GM23338 (cell line): ENCODE data around the gene BMPER. TPM values are rescaled to one million over a fixed set of nuclear protein-coding genes. Genes with fewer than 3 reads are reported as not detected.

ENCODE experiments used
- ATAC-seq: fragments of 200-7000 bp; cut with Tn5 transposase; 3 replicates; pipeline ENCODE4 v1.9.1; 2020
- DNase-seq: peaks from one replicate; pipeline ENCODE4 v3.0.0-alpha.2; 2015; ENCODE audit warnings: low spot score
- H2AFZ ChIP-seq: fragments of 200-600 bp; sonication (generic); 2 replicates; pipeline ENCODE4 v1.8.0; 2016; ENCODE audit warnings: antibody characterized with exemption, mild to moderate bottlenecking, moderate library complexity
- H3F3A ChIP-seq: fragments of 200-600 bp; sonication (generic); replicated peaks from 2 replicates; pipeline ENCODE4 v1.8.0; 2017; ENCODE audit warnings: antibody characterized with exemption, mixed run types, low read depth
- H3K27ac ChIP-seq: fragments of 200-600 bp; sonication (generic); 2 replicates; pipeline ENCODE4 v1.6.1; 2016; ENCODE audit warnings: low read depth
- H3K27me3 ChIP-seq: fragments of 200-600 bp; sonication (generic); 2 replicates; pipeline ENCODE4 v1.8.0; 2016; ENCODE audit warnings: mild to moderate bottlenecking, mixed run types, moderate library complexity; ENCODE audit not compliant: insufficient read depth
- H3K36me3 ChIP-seq: fragments of 200-600 bp; sonication (generic); 2 replicates; pipeline ENCODE4 v1.8.0; 2016; ENCODE audit warnings: mild to moderate bottlenecking; ENCODE audit not compliant: insufficient read depth
- H3K4me1 ChIP-seq: fragments of 200-600 bp; sonication (generic); 2 replicates; pipeline ENCODE4 v1.8.0; 2016; ENCODE audit warnings: mild to moderate bottlenecking, moderate library complexity; ENCODE audit not compliant: insufficient read depth
- H3K4me2 ChIP-seq: fragments of 200-600 bp; sonication (generic); 2 replicates; pipeline ENCODE4 v1.7.1; 2017; ENCODE audit warnings: mixed run types
- H3K4me3 ChIP-seq: fragments of 200-600 bp; sonication (generic); 2 replicates; pipeline ENCODE4 v1.6.1; 2016; ENCODE audit warnings: mixed run types
- H3K79me2 ChIP-seq: fragments of 200-600 bp; sonication (generic); replicated peaks from 2 replicates; pipeline ENCODE4 v1.8.0; 2017; ENCODE audit warnings: mild to moderate bottlenecking; ENCODE audit not compliant: insufficient read depth
- H3K9me2 ChIP-seq: fragments of 200-600 bp; sonication (generic); 2 replicates; pipeline ENCODE4 v1.8.0; 2017; ENCODE audit not compliant: insufficient read depth
- H4K20me1 ChIP-seq: fragments of 200-600 bp; sonication (generic); replicated peaks from 2 replicates; pipeline ENCODE4 v1.8.0; 2017; ENCODE audit warnings: mild to moderate bottlenecking; ENCODE audit not compliant: insufficient read depth
- H3K27ac Mint-ChIP-seq: 2 replicates; pipeline ENCODE4 v1.8.0; 2020; ENCODE audit warnings: inconsistent platforms, mild to moderate bottlenecking, moderate library complexity, mixed read lengths
- H3K27me3 Mint-ChIP-seq: 3 replicates; pipeline ENCODE4 v1.8.0; 2022; ENCODE audit warnings: low read depth, mild to moderate bottlenecking, moderate library complexity, mixed read lengths, inconsistent platforms; ENCODE audit not compliant: insufficient read depth, poor library complexity
- H3K36me3 Mint-ChIP-seq: 3 replicates; pipeline ENCODE4 v1.8.0; 2021; ENCODE audit warnings: low read depth, mild to moderate bottlenecking, inconsistent platforms, moderate library complexity, mixed read lengths
- H3K4me1 Mint-ChIP-seq: 3 replicates; pipeline ENCODE4 v1.8.0; 2020; ENCODE audit warnings: mild to moderate bottlenecking, inconsistent platforms, mixed read lengths
- H3K4me3 Mint-ChIP-seq: 3 replicates; pipeline ENCODE4 v1.8.0; 2021; ENCODE audit warnings: moderate library complexity, mild to moderate bottlenecking, inconsistent platforms, mixed read lengths
- H3K9me3 Mint-ChIP-seq: 3 replicates; pipeline ENCODE4 v1.8.0; 2020; ENCODE audit warnings: moderate library complexity, mild to moderate bottlenecking, inconsistent platforms, mixed read lengths
- CREB1 ChIP-seq: fragments of 250-450 bp; sonication (Bioruptor Pico); IDR thresholded peaks from 2 replicates; pipeline ENCODE4 v1.5.0; 2020; ENCODE audit warnings: low read depth, mild to moderate bottlenecking, moderate library complexity
- EZH2 ChIP-seq: fragments of 200-600 bp; sonication (generic); IDR thresholded peaks from one replicate; pipeline ENCODE4 v1.8.0; 2017; ENCODE audit warnings: antibody characterized with exemption, mild to moderate bottlenecking, low read depth; ENCODE audit not compliant: unreplicated experiment
- EZH2phosphoT487 ChIP-seq: fragments of 200-600 bp; sonication (generic); IDR thresholded peaks from one replicate; pipeline ENCODE4 v1.8.1; 2018; ENCODE audit warnings: antibody characterized with exemption; ENCODE audit not compliant: unreplicated experiment
- NANOG ChIP-seq: IDR thresholded peaks from 2 replicates; pipeline ENCODE4 v1.6.1; 2016; ENCODE audit warnings: antibody characterized with exemption, borderline replicate concordance
- POLR2AphosphoS5 ChIP-seq: IDR thresholded peaks from 2 replicates; pipeline ENCODE4 v1.6.1; 2016; ENCODE audit warnings: antibody characterized with exemption, low read depth
- STAT1 ChIP-seq: IDR thresholded peaks from one replicate; pipeline ENCODE4 v1.6.1; 2016; ENCODE audit warnings: antibody characterized with exemption; ENCODE audit not compliant: unreplicated experiment
- ZNF331 ChIP-seq: fragments of 250-450 bp; sonication (Bioruptor Pico); IDR thresholded peaks from 2 replicates; pipeline ENCODE4 v1.5.0; 2020; ENCODE audit warnings: low read depth, mild to moderate bottlenecking, moderate library complexity
- polyA plus RNA-seq: library from polyadenylated mRNA; unstranded; fragments of >200 nt; fragmentation: Nextera tagmentation; extraction: Ambion mirVana; gene quantifications from 2 replicates; pipeline ENCODE4 v1.2.1, GENCODE V29; 2016
- total RNA-seq: library from RNA; depleted of rRNA; stranded (reverse); fragments of >200 nt; shearing (Covaris generic); gene quantifications from 2 replicates; pipeline ENCODE4 v1.2.3, GENCODE V29; 2014
- TF ChIP-seq, protein P1 (sequence below): fragments of 250-450 bp; sonication (Bioruptor Pico); IDR thresholded peaks from 2 replicates; pipeline ENCODE4 v1.5.0; 2020; ENCODE audit warnings: mild to moderate bottlenecking, moderate library complexity
- TF ChIP-seq, protein P2 (sequence below): IDR thresholded peaks from 2 replicates; pipeline ENCODE4 v1.6.1; 2016; ENCODE audit warnings: antibody characterized with exemption

Gene BMPER
- total and polyA plus RNA-seq, 2 experiments from 2014 or later: 0.53 to 1.4 TPM

DNA sequence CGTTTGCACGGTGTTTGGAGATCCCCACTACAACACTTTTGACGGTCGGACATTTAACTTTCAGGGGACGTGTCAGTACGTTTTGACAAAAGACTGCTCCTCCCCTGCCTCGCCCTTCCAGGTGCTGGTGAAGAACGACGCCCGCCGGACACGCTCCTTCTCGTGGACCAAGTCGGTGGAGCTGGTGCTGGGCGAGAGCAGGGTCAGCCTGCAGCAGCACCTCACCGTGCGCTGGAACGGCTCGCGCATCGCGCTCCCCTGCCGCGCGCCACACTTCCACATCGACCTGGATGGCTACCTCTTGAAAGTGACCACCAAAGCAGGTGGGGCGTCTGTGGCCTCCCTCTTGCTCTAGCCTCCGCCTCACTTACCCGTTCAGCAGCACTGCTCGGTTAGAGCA is 173.5 kb downstream of the BMPER start (continued):
- TF ChIP-seq, protein P1, sequence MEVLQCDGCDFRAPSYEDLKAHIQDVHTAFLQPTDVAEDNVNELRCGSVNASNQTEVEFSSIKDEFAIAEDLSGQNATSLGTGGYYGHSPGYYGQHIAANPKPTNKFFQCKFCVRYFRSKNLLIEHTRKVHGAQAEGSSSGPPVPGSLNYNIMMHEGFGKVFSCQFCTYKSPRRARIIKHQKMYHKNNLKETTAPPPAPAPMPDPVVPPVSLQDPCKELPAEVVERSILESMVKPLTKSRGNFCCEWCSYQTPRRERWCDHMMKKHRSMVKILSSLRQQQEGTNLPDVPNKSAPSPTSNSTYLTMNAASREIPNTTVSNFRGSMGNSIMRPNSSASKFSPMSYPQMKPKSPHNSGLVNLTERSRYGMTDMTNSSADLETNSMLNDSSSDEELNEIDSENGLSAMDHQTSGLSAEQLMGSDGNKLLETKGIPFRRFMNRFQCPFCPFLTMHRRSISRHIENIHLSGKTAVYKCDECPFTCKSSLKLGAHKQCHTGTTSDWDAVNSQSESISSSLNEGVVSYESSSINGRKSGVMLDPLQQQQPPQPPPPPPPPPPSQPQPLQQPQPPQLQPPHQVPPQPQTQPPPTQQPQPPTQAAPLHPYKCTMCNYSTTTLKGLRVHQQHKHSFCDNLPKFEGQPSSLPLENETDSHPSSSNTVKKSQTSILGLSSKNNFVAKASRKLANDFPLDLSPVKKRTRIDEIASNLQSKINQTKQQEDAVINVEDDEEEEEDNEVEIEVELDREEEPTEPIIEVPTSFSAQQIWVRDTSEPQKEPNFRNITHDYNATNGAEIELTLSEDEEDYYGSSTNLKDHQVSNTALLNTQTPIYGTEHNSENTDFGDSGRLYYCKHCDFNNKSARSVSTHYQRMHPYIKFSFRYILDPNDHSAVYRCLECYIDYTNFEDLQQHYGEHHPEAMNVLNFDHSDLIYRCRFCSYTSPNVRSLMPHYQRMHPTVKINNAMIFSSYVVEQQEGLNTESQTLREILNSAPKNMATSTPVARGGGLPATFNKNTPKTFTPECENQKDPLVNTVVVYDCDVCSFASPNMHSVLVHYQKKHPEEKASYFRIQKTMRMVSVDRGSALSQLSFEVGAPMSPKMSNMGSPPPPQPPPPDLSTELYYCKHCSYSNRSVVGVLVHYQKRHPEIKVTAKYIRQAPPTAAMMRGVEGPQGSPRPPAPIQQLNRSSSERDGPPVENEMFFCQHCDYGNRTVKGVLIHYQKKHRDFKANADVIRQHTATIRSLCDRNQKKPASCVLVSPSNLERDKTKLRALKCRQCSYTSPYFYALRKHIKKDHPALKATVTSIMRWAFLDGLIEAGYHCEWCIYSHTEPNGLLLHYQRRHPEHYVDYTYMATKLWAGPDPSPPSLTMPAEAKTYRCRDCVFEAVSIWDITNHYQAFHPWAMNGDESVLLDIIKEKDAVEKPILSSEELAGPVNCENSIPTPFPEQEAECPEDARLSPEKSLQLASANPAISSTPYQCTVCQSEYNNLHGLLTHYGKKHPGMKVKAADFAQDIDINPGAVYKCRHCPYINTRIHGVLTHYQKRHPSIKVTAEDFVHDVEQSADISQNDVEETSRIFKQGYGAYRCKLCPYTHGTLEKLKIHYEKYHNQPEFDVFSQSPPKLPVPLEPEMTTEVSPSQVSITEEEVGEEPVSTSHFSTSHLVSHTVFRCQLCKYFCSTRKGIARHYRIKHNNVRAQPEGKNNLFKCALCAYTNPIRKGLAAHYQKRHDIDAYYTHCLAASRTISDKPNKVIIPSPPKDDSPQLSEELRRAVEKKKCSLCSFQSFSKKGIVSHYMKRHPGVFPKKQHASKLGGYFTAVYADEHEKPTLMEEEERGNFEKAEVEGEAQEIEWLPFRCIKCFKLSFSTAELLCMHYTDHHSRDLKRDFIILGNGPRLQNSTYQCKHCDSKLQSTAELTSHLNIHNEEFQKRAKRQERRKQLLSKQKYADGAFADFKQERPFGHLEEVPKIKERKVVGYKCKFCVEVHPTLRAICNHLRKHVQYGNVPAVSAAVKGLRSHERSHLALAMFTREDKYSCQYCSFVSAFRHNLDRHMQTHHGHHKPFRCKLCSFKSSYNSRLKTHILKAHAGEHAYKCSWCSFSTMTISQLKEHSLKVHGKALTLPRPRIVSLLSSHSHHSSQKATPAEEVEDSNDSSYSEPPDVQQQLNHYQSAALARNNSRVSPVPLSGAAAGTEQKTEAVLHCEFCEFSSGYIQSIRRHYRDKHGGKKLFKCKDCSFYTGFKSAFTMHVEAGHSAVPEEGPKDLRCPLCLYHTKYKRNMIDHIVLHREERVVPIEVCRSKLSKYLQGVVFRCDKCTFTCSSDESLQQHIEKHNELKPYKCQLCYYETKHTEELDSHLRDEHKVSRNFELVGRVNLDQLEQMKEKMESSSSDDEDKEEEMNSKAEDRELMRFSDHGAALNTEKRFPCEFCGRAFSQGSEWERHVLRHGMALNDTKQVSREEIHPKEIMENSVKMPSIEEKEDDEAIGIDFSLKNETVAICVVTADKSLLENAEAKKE: no peak
- TF ChIP-seq POLR2AphosphoS5 (no peak), ZNF331 (CRISPR knock-in tag) (no peak), EZH2phosphoT487 (no peak), STAT1 (no peak), CREB1 (no peak), EZH2 (no peak), NANOG (no peak)
- TF ChIP-seq, protein P2, sequence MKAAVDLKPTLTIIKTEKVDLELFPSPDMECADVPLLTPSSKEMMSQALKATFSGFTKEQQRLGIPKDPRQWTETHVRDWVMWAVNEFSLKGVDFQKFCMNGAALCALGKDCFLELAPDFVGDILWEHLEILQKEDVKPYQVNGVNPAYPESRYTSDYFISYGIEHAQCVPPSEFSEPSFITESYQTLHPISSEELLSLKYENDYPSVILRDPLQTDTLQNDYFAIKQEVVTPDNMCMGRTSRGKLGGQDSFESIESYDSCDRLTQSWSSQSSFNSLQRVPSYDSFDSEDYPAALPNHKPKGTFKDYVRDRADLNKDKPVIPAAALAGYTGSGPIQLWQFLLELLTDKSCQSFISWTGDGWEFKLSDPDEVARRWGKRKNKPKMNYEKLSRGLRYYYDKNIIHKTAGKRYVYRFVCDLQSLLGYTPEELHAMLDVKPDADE: no peak

DNA sequence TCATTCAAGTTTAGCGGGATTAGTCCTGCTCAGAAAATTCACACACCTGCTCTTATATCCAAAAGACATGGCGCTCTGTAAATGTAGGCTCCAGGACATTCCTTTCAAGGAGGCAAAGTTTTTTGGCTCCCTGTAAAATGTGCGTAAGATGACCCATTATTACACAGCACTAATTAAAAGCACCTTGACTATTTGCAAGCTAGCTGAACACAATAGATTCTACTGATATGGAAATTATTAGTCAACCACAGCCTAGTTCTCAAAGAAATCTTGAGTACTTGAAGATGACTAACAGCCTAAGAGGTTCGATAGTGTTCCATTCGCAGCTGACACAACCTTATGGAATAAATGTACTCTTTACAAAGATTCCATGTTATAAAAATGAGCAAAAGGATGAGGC is 175.2 kb downstream of the BMPER start:
- Mint-ChIP-seq H3K4me1 (peaks cover 11% of the 10 kb centered on the region), H3K27me3 (no peaks in the 10 kb centered on the region), H3K27ac (no peak overlapping the region), H3K36me3 (no peaks in the 10 kb centered on the region), H3K9me3 (no peaks in the 10 kb centered on the region), H3K4me3 (no peak overlapping the region)
- Histone ChIP-seq H3K4me2 (no peak overlapping the region), H2AFZ (no peak overlapping the region), H3K36me3 (no peaks in the 10 kb centered on the region), H3K79me2 (no peaks in the 10 kb centered on the region), H3K4me1 (peaks cover 6% of the 10 kb centered on the region), H3K27ac (no peak overlapping the region), H4K20me1 (no peaks in the 10 kb centered on the region), H3F3A (no peaks in the 10 kb centered on the region), H3K27me3 (no peaks in the 10 kb centered on the region), H3K9me2 (peaks cover 19% of the 10 kb centered on the region), H3K4me3 (no peak overlapping the region)
- no peak for DNase-seq
- no peak for ATAC-seq
- TF ChIP-seq, protein P2: no peak
- TF ChIP-seq CREB1: no peak
